ENCODE results near the gene ST6GALNAC3.

The ST6GALNAC3 gene

GRCh38 chr1:76138217-76138616, 63.7 kb downstream of the ST6GALNAC3 start:
- FAIRE-seq (no peak), DNase-seq (ENCODE audit: insufficient read length, low spot score) (no peak)

GRCh38 chr1:76140227-76140626, 65.7 kb downstream of the ST6GALNAC3 start:
- FAIRE-seq, result no peak
- no peak for DNase-seq (ENCODE audit: insufficient read length, low spot score)

GRCh38 chr1:76141929-76142328, 67.4 kb downstream of the ST6GALNAC3 start:
- no peak for DNase-seq (ENCODE audit: insufficient read length, low spot score)
- FAIRE-seq, result no peak

- DNase-seq (ENCODE audit: insufficient read length, low spot score) (no peak), FAIRE-seq (no peak)
Observed at GRCh38 chr1:76142771-76143540, 68.4 kb downstream of the ST6GALNAC3 start.

- DNase-seq (ENCODE audit: insufficient read length, low spot score) (no peak), FAIRE-seq (no peak)
Observed at GRCh38 chr1:76144247-76144646, 69.7 kb downstream of the ST6GALNAC3 start.

- no peak for DNase-seq (ENCODE audit: insufficient read length, low spot score)
- no peak for FAIRE-seq
Observed at GRCh38 chr1:76145332-76145731, 70.8 kb downstream of the ST6GALNAC3 start.

- no peak for FAIRE-seq
- DNase-seq (ENCODE audit: insufficient read length, low spot score), result no peak
Observed at GRCh38 chr1:76146184-76146583, 71.6 kb downstream of the ST6GALNAC3 start.

GRCh38 chr1:76147917-76148316, 73.4 kb downstream of the ST6GALNAC3 start:
- FAIRE-seq, result no peak

GRCh38 chr1:76148460-76148859, 73.9 kb downstream of the ST6GALNAC3 start:
- DNase-seq (ENCODE audit: insufficient read length, low spot score) (no peak), FAIRE-seq (no peak)

More at GRCh38 chr1:76147917-76148316, 73.4 kb downstream of the ST6GALNAC3 start:
- DNase-seq (ENCODE audit: insufficient read length, low spot score), result no peak

- DNase-seq (ENCODE audit: insufficient read length, low spot score), result no peak
- FAIRE-seq, result no peak
Observed at GRCh38 chr1:76153841-76154205, 79.3 kb downstream of the ST6GALNAC3 start.

- no peak for FAIRE-seq
Observed at GRCh38 chr1:76154206-76154956, 79.8 kb downstream of the ST6GALNAC3 start.

GRCh38 chr1:76156987-76157386, 82.4 kb downstream of the ST6GALNAC3 start:
- FAIRE-seq (no peak), DNase-seq (ENCODE audit: insufficient read length, low spot score) (no peak)

More at GRCh38 chr1:76154206-76154956, 79.8 kb downstream of the ST6GALNAC3 start:
- DNase-seq (ENCODE audit: insufficient read length, low spot score), result peak; percentile 29

GRCh38 chr1:76158126-76158525, 83.6 kb downstream of the ST6GALNAC3 start:
- FAIRE-seq, result no peak
- no peak for DNase-seq (ENCODE audit: insufficient read length, low spot score)

GRCh38 chr1:76160225-76160624, 85.7 kb downstream of the ST6GALNAC3 start:
- DNase-seq (ENCODE audit: insufficient read length, low spot score), result no peak
- no peak for FAIRE-seq

GRCh38 chr1:76161451-76161850, 86.9 kb downstream of the ST6GALNAC3 start:
- DNase-seq (ENCODE audit: insufficient read length, low spot score) (no peak), FAIRE-seq (no peak)

- DNase-seq (ENCODE audit: insufficient read length, low spot score) (no peak), FAIRE-seq (no peak)
Observed at GRCh38 chr1:76162254-76162653, 87.7 kb downstream of the ST6GALNAC3 start.

- DNase-seq (ENCODE audit: insufficient read length, low spot score) (no peak), FAIRE-seq (no peak)
Observed at GRCh38 chr1:76164165-76164564, 89.6 kb downstream of the ST6GALNAC3 start.

GRCh38 chr1:76170084-76170483, 95.5 kb downstream of the ST6GALNAC3 start:
- DNase-seq (ENCODE audit: insufficient read length, low spot score) (no peak), FAIRE-seq (no peak)

- DNase-seq (ENCODE audit: insufficient read length, low spot score) (no peak), FAIRE-seq (no peak)
Observed at GRCh38 chr1:76170513-76170912, 96.0 kb downstream of the ST6GALNAC3 start.

- no peak for DNase-seq (ENCODE audit: insufficient read length, low spot score)
- no peak for FAIRE-seq
Observed at GRCh38 chr1:76176000-76176399, 101.5 kb downstream of the ST6GALNAC3 start.

GRCh38 chr1:76177615-76178014, 103.1 kb downstream of the ST6GALNAC3 start:
- DNase-seq (ENCODE audit: insufficient read length, low spot score) (no peak), FAIRE-seq (no peak)

GRCh38 chr1:76179219-76179698, 104.7 kb downstream of the ST6GALNAC3 start:
- FAIRE-seq (no peak), DNase-seq (ENCODE audit: insufficient read length, low spot score) (no peak)
